Stomach (tissue), 9 donors: ENCODE data around the gene TBX10. TPM values are rescaled to one million over a fixed set of nuclear protein-coding genes. Genes with fewer than 3 reads are reported as not detected.
"Not testable (repeated sequence)": the region's sequence is repeated elsewhere in the genome, so short reads cannot be mapped to it uniquely, and the experiment has no call there.

Experiments
- DNase-seq, 2 donors: peaks; one replicate each; pipeline versions ENCODE4 v3.0.0 to v3.0.0-alpha.2; 2013 to 2019
- H3K27ac ChIP-seq, 5 donors: fragments of 200-600 bp in 4 of 5; sonication (generic) in 4 of 5; one replicate each; pipeline ENCODE4 v1.5.1; 2013 to 2019; ENCODE audit warnings: mild to moderate bottlenecking in 1 of 5, moderate library complexity in 1 of 5
- H3K27me3 ChIP-seq, 3 donors: fragments of 200-600 bp; sonication (generic); one replicate each; pipeline ENCODE4 v1.5.1; 2017 to 2019; ENCODE audit warnings: mixed run types in 1 of 3
- H3K36me3 ChIP-seq, 4 donors: fragments of 200-600 bp; sonication (generic); 1 replicate in 3 of 4; 2 replicates in 1 of 4; pipeline ENCODE4 v1.5.1; 2016 to 2019
- H3K4me1 ChIP-seq, 4 donors: fragments of 200-600 bp; sonication (generic); one replicate each; pipeline ENCODE4 v1.5.1; 2016 to 2019
- H3K4me3 ChIP-seq, 4 donors: fragments of 200-600 bp; sonication (generic) in 3 of 4; one replicate each; pipeline ENCODE4 v1.5.1; 2016 to 2019; ENCODE audit warnings: mild to moderate bottlenecking in 1 of 4
- H3K9me3 ChIP-seq, 4 donors: fragments of 200-600 bp; sonication (generic); one replicate each; pipeline ENCODE4 v1.5.1; 2016 to 2019
- EP300 ChIP-seq: sonication (generic); formaldehyde crosslinking; IDR thresholded peaks from one replicate; pipeline ENCODE4 v1.6.1; 2017; ENCODE audit warnings: antibody characterized with exemption
- POLR2A ChIP-seq, 4 donors: fragments of 450-650 bp; IDR thresholded peaks; one replicate each; pipeline ENCODE4 v1.6.1; 2016; ENCODE audit warnings: antibody characterized with exemption in 4 of 4, control low read depth in 2 of 4, mild to moderate bottlenecking in 1 of 4, moderate library complexity in 1 of 4
- POLR2AphosphoS5 ChIP-seq, 3 donors: sonication (generic); formaldehyde crosslinking; IDR thresholded peaks; one replicate each; pipeline ENCODE4 v1.6.1; 2016; ENCODE audit warnings: antibody characterized with exemption in 3 of 3
- WGBS, 5 donors: extraction: QIAGEN DNeasy Blood & Tissue Kit in 3 of 5; methylation state at CpG; one replicate each; pipeline versions ENCODE4 v1.1.5 to v1.1.7; 2013 to 2018; 5-methylcytosine and 5-hydroxymethylcytosine counted together
- intact Hi-C: fragments of 100-400 bp; cut with DNase I; formaldehyde crosslinking; loops from one replicate; pipeline ENCODE4 v1.15.1; 2023; ENCODE audit warnings: low total_unique reads
- polyA plus RNA-seq, 3 donors: library from polyadenylated mRNA; stranded (reverse); fragments of 200-250 nt; gene quantifications; one replicate each; pipeline ENCODE4 v1.2.3, GENCODE V29; 2013
- total RNA-seq, 5 donors: library from RNA; depleted of rRNA; stranded (reverse); fragments of >200 nt; gene quantifications; one replicate each; pipeline versions ENCODE4 v1.1.0 to v1.2.3, GENCODE V29; 2014 to 2016
- TF ChIP-seq, protein P1 (sequence below), 7 experiments: fragments of 450-650 bp in 4 of 7; fragments of 200-600 bp in 3 of 7; sonication (generic) in 3 of 7; IDR thresholded peaks; one replicate each; pipeline ENCODE4 v1.5.1; 2016 to 2019; ENCODE audit warnings: antibody characterized with exemption in 7 of 7, control low read depth in 2 of 7, mild to moderate bottlenecking in 1 of 7
- donor health status: healthy with polysubstance abuse.
- donor health status: Bipolar disorder and iron deficiency.
- donor health status: healthy.

Gene TBX10
- total and polyA plus RNA-seq, 8 donors, result not detected

DNA sequence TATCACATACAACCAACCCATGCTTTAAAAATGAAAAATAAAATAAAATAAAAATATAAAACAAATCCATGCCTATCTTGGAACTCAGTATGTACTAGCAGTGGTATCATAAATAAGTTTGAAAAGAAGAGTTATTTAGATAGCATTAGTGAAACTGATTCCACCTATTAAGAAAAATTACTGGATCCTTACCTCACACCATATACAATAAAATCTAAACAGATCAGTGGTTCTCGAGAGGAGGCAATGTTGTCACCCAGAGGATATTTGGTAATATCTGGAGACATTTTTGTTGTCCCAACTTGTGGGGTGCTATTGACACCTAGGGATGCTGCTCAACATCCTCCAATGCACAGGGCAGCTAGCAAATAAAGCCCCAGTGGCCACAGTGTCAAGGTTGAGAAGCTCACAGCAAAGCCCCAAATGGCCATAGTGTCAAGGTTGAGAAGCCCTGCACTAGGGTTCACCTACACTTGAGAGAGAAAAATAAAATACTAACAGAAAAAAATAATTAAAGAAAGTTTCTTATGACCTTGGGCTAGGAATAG, 42.7 kb downstream of the TBX10 start:
- H3K27me3 ChIP-seq, result no peaks in the 10 kb centered on the region
- DNase-seq, result no peak
- TF ChIP-seq POLR2A (IDR thresholded peaks at IDR 0.05) (no peak), EP300 (no peak), POLR2AphosphoS5 (IDR thresholded peaks at IDR 0.05) (no peak)
- TF ChIP-seq, protein P1, sequence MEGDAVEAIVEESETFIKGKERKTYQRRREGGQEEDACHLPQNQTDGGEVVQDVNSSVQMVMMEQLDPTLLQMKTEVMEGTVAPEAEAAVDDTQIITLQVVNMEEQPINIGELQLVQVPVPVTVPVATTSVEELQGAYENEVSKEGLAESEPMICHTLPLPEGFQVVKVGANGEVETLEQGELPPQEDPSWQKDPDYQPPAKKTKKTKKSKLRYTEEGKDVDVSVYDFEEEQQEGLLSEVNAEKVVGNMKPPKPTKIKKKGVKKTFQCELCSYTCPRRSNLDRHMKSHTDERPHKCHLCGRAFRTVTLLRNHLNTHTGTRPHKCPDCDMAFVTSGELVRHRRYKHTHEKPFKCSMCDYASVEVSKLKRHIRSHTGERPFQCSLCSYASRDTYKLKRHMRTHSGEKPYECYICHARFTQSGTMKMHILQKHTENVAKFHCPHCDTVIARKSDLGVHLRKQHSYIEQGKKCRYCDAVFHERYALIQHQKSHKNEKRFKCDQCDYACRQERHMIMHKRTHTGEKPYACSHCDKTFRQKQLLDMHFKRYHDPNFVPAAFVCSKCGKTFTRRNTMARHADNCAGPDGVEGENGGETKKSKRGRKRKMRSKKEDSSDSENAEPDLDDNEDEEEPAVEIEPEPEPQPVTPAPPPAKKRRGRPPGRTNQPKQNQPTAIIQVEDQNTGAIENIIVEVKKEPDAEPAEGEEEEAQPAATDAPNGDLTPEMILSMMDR (IDR thresholded peaks at IDR 0.05), result no peak

GRCh38 chr11:67594480-67594879, 45.1 kb downstream of the TBX10 start:
- intact Hi-C loops, result no loop called here
- no peak overlapping the region for H3K27ac ChIP-seq

More for the DNA sequence above, 42.7 kb downstream of the TBX10 start:
- H3K4me3 ChIP-seq, result no peak overlapping the region
- WGBS, 5 donors, result 77 to 97% (median 92%) methylated on average over 1 of the region's 1 CpG
- H3K36me3 ChIP-seq, result no peaks in the 10 kb centered on the region
- H3K9me3 ChIP-seq, result no peaks in the 10 kb centered on the region
- no peaks in the 10 kb centered on the region for H3K4me1 ChIP-seq
- no peak overlapping the region for H3K27ac ChIP-seq
- intact Hi-C loops, result no loop called here

DNA sequence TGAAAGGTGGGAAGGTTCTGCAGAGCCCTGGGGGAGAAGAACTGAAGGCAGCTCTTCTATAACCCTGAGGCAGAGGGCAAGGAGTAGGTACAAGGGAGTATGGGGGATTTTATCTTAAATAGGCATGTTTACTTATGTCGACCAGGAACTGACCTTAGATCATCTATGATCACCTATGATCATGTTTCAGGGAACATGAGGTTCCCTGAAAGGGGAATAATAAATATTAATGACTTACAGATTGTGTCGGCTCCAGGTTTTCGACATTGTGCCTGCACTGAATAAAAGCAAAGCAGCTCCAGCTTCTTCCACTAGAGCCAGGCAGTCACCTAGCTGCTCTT, 46.0 kb downstream of the TBX10 start:
- Histone ChIP-seq H3K9me3 (no peaks in the 10 kb centered on the region), H3K4me1 (no peaks in the 10 kb centered on the region), H3K27me3 (no peaks in the 10 kb centered on the region), H3K36me3 (peaks cover 0 to 15% (median 6%) of the 10 kb centered on the region in 4 donors), H3K4me3 (no peak overlapping the region), H3K27ac (no peak overlapping the region)
- no peak for DNase-seq
- TF ChIP-seq, protein P1 (IDR thresholded peaks at IDR 0.05), result no peak
- TF ChIP-seq POLR2A (IDR thresholded peaks at IDR 0.05), result no peak
- no peak for TF ChIP-seq POLR2AphosphoS5 (IDR thresholded peaks at IDR 0.05)
- WGBS, 5 donors, result 59 to 72% (median 64%) methylated on average over 3 of the region's 3 CpGs
- intact Hi-C loops, result no loop called here

More at GRCh38 chr11:67594480-67594879, 45.1 kb downstream of the TBX10 start:
- TF ChIP-seq, protein P1 (IDR thresholded peaks at IDR 0.05), result no peak
- TF ChIP-seq POLR2AphosphoS5 (IDR thresholded peaks at IDR 0.05) (no peak), POLR2A (IDR thresholded peaks at IDR 0.05) (no peak), EP300 (no peak)
- H3K4me3 ChIP-seq, result no peak overlapping the region
- no peaks in the 10 kb centered on the region for H3K27me3 ChIP-seq
- H3K4me1 ChIP-seq, result no peaks in the 10 kb centered on the region
- peaks cover 0 to 5% (median 0%) of the 10 kb centered on the region in 4 donors for H3K36me3 ChIP-seq
- DNase-seq, result no peak
- WGBS, 5 donors, result 69 to 78% (median 74%) methylated on average over 3 of the region's 3 CpGs
- no peaks in the 10 kb centered on the region for H3K9me3 ChIP-seq

- Histone ChIP-seq H3K27ac (no peak overlapping the region), H3K9me3 (no peaks in the 10 kb centered on the region), H3K36me3 (peaks cover 0 to 20% (median 11%) of the 10 kb centered on the region in 4 donors), H3K4me1 (no peaks in the 10 kb centered on the region), H3K27me3 (no peaks in the 10 kb centered on the region), H3K4me3 (no peak overlapping the region)
- WGBS, 5 donors, result 52 to 69% (median 61%) methylated on average over 12 of the region's 12 CpGs
- intact Hi-C loops, result no loop called here
- TF ChIP-seq, protein P1 (IDR thresholded peaks at IDR 0.05), result no peak
- TF ChIP-seq POLR2A (IDR thresholded peaks at IDR 0.05) (no peak), EP300 (no peak), POLR2AphosphoS5 (IDR thresholded peaks at IDR 0.05) (no peak)
- no peak for DNase-seq
Measured at GRCh38 chr11:67592880-67593564, 46.5 kb downstream of the TBX10 start.

- H3K27ac ChIP-seq, intact Hi-C loops, DNase-seq, H3K27me3 ChIP-seq, H3K9me3 ChIP-seq, H3K4me3 ChIP-seq: not testable (repeated sequence)
- 71 to 78% (median 73%) methylated on average over 11 of the region's 11 CpGs for WGBS, 5 donors
- Histone ChIP-seq H3K36me3 (peaks cover 14 to 51% (median 44%) of the 10 kb centered on the region in 4 donors), H3K4me1 (peaks cover 12 to 28% (median 22%) of the 10 kb centered on the region in 4 donors)
Measured at GRCh38 chr11:67588899-67589415, 50.6 kb downstream of the TBX10 start.
